HG03571 (cell line): ENCODE results near the gene ARFGEF2.
"Not testable (repeated sequence)": the region's sequence is repeated elsewhere in the genome, so short reads cannot be mapped to it uniquely, and the experiment has no call there.

Experiments
- ATAC-seq: cut with Tn5 transposase; IDR thresholded peaks from one replicate; pipeline ENCODE4 v1.9.1; 2021; ENCODE audit not compliant: unreplicated experiment

Gene ARFGEF2

GRCh38 chr20:48921168-48921882 is at the start of gene ARFGEF2:
Gene ARFGEF2 (plus strand): TSS chr20:48921711. CDS start chr20:48921890, 179 bp downstream.
- peak; percentile 80 for ATAC-seq

DNA sequence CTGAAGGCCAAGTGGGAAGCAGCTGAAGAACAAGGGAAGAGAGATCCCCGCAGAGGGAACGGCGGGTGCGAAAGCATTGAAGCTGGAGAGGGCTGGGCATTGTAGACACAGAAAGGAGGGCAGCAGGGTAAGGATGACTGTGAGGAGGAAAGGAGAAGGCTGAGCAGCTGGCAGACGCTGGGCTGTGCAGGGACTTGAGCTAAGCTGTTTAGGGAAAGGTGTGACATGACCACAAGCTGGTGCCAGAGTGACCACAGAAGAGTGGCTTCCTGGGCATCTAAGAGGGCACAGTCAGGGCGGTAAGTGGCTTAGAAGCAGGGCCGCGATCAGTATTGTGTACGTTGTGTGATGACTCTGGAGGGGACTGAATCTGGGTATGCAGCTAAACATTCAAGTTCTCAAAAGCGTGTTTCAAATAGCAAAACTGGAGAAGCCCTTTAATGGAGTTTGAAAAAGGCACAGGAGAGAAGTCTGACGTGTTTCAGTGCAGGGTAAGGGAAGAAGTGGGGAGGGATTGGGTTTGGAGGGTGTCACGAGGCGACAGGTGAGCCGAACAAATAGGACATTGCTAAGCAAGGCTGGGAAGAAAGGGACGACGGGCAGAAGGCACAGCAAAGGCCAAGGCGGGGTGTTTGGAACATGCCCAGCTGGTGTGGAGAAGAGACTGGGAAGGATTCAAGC is 46.1 kb upstream of the ARFGEF2 start:
- ATAC-seq: no peak

DNA sequence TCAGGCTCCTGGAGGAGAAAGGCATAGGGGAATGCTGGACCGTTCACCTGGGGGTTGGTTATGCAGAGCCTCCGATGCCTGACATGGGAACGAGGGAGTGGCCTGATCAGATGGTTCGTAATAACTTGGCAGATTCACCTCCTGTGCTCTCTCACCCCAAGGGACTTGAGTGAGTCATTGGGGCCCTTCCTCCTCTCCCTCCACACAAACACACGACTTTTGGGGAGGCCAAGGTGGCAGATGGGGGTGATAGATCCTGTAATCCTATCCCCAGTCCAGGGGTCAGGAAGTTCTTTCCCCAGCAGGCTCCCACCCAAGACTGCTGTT is 45.6 kb upstream of the ARFGEF2 start:
- ATAC-seq: no peak

DNA sequence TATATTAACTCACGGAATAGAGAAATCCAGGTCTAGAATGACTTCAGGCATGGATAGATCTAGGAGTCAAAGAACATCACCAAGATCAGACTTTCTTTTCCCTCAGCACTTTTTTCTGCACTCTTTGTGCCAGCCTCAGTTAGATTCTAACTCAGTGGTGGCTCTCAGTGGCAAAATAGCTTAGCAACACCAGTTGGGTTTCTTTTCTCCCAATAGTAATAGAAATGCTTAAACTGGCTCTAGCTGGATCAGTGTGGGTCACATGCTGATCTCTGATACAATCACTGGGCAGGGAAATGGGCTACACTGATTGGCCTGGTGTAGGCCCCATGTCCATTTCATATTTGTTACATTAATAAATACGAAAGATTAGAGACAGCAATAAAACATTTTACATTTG is 44.2 kb upstream of the ARFGEF2 start:
- no peak for ATAC-seq

DNA sequence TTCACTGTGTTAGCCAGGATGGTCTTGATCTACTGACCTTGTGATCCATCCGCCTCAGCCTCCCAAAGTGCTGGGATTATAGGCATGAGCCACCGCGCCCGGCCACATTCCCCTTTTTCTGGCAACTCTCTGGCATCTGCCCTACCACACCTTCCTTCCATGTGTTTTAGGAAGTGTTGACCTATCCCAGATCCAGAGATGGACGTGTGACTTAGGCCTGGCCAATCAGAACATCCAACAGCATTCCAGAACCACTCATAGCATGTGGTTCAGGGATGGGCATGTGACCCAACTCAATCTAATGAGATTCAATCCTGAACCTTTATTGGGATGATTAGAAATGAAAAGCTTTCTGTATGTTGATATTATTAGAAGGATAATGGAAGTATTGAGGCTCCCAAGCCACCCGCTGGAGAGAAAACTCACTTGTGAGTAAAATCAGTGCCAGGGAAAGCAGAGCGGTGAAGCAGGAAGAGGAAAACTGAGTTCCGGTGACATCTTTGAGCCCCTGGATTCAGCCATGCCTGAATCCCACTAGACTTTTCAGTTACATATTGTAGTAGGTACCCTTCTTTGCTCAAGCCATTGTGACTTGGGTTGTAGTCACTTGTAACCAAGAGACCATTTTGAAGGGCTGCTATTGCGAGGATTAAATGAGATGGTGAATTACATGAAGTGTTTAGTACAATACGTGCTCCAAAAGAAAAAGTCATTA is 42.8 kb upstream of the ARFGEF2 start:
- ATAC-seq: no peak

- no peak for ATAC-seq
These were observed 41.8 kb upstream of the ARFGEF2 start for GRCh38 chr20:48879612-48880245.

GRCh38 chr20:48880331-48880730 is 41.2 kb upstream of the ARFGEF2 start:
- ATAC-seq: no peak

DNA sequence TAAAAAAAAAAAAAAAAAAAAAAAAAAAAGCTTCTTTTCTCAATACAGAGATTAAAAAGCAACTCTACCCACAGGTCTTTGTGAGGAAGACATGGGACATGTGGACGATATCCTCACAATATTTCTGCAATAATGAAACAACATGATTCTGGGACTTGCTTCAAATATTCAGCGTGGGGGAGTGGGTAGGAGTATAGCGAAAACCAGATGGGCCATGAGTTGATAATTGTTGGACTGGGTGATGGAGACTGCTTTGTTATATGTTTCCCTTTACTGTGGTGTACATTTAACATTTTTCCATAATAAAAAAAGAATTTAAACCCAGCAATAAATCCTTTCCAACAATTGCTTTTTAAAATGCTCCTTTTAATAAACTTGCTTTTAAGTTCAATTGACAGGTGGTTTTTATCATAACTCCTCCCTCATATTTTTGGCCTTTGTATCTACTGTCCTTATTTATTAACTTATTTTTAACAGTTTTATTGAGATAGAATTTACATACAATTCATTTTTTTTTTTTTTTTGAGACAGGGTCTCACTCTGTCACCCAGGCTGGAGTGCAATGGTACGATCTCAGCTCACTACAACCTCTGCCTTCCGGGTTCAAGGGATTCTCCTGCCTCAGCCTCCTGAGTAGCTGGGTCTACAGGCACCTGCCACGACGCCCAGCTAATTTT is 40.4 kb upstream of the ARFGEF2 start:
- ATAC-seq: no peak

- no peak for ATAC-seq
These were observed 36.3 kb upstream of the ARFGEF2 start for GRCh38 chr20:48885237-48885636.

GRCh38 chr20:48886194-48886593 is 35.3 kb upstream of the ARFGEF2 start:
- no peak for ATAC-seq

DNA sequence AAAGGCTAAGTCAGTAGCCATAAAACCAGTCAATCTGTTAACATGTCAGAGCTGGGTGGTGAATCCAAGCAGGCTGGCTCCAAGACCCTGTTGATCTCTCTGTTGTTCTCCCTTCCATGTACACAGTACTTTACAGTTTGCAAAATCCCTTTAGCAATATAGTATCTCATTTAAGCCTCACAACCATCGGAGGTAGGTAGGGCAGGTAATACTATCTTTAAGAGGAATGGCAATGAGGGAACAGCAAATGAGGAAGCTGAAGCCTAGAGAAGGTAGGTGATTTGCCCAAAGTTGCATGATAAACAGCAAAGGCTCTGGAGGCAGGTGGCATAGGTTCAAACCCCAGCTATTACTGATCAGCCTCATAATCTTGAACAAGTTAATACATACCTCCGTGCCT is 34.7 kb upstream of the ARFGEF2 start:
- ATAC-seq: no peak

GRCh38 chr20:48888517-48888916 is 33.0 kb upstream of the ARFGEF2 start:
- not testable (repeated sequence) for ATAC-seq

DNA sequence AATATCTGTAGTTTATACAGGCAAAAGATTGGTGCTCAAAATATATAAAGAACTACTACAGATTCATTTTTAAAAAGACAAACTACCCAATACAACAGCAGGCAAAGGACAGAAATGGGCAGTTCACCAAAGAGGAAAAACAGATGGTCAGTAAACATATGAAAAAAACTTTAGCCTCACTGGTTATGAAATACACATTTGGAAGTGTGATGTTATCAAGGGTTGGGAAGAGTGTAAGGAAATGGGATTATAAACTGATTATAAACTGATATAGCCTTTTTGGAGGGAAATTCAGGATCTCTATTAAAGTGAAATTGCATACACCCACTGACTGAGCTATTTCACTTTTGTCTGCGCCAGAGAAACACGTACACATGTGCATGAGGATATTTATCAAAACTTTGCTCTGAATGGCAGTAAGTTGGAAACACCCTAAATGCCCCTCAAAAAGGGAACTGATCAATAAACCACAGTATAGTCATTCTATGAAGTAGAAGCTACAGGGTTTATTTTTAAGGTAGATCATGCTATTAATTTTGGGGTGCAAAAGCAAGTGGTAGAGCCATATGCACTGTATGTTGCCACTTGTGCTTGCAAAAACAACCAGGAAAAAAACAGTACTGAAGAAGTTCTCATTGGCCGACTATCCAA is 32.2 kb upstream of the ARFGEF2 start:
- ATAC-seq: no peak

GRCh38 chr20:48891235-48892048 is 30.1 kb upstream of the ARFGEF2 start:
- no peak for ATAC-seq

GRCh38 chr20:48892049-48892470 is 29.5 kb upstream of the ARFGEF2 start:
- ATAC-seq: no peak

DNA sequence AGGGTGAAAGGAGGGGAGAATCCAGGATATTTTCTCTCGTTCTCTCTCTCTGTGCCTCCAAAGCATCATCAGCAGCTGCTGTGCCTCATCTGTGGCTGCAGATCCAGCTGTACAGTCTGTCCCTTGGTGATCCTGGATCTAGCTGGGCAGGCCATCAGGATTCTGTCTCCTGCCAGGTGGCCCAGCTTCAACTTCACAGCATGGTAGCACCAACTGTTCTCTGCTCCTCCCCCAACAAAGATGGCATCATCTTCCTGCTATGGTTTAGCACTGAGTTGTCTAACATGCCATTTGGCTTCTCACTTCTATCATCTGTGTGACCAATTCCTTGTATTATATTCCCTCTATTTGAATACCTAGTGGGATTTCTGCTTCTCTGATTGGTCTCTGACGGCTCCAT is 28.6 kb upstream of the ARFGEF2 start:
- ATAC-seq: no peak

GRCh38 chr20:48893374-48893773 is 28.1 kb upstream of the ARFGEF2 start:
- no peak for ATAC-seq

DNA sequence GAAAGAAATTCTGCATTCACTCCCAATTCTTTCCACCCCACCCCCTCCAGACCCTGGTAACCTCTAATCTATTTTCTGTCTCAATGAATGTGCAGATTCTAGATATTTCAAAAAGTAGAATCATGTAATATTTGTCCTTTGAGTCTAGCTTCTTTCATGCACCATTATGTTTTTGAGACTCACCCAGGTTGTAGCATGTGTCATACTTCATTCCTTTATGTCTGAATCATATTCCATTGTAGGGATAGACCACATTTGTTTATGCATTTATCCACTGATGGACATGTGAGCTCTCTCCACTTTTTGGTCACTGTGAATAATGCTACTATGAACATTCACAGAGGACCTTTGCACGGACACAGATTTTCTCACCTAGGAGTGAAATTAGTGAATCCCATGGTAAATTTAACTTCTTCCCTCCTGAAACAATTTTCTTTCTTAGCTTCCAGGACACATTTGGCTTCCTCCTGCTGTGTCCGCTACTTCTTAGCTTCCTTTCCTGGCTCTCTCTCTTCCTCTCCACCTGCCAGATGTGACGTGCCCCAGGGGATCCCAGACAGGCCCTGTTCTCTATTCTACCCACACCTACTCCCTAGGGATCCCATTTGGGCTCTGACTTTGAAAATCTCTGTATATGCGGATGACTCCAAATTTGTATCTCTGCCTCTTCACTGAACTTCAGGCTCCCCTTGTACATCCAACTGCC is 24.1 kb upstream of the ARFGEF2 start:
- no peak for ATAC-seq

DNA sequence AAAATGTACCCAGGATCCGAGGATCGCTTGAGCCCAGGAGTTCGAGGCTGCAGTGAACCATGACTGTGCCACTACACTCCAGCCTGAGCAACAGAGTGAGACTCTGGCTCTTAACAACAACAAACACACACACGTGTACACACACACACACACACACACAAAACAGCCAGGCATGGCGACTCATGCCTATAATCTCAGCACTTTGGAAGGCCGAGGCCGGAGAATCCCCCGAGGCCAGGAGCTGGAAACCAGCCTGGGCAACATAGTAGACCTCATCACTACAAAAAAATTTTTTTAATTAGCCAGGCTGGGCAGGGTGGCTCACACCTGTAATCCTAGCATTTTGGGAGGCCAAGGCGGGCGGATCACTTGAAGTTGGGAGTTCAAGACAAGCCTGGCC is 23.3 kb upstream of the ARFGEF2 start:
- no peak for ATAC-seq
